A549 (cell line): Measurements from ENCODE around the gene ATP6V0E1. TPM values are rescaled to one million over a fixed set of nuclear protein-coding genes. Genes with fewer than 3 reads are reported as not detected.

Experiments
- ATAC-seq, 2 experiments: fragments of 200-7000 bp in 1 of 2; fragments of >200 bp in 1 of 2; cut with Nextera tagmentation in 1 of 2; cut with Tn5 transposase in 1 of 2; 3 replicates each; pipeline versions ENCODE4 v1.8.0 to v1.9.1; 2018 to 2020; ENCODE audit warnings: mild to moderate bottlenecking in 1 of 2, moderate library complexity in 1 of 2
- CTCF ChIA-PET: fragments of 300-600 bp; sonication (Branson Sonifier 250); formaldehyde crosslinking; extraction: SDS; loops from one replicate; lab custom pipeline; 2021; ENCODE audit warnings: antibody characterized with exemption, inconsistent platforms; lab: Yijun Ruan, JAX
- POLR2A ChIA-PET: fragments of 350-600 bp; formaldehyde crosslinking; extraction: SDS; loops from one replicate; lab custom pipeline; 2021; ENCODE audit warnings: antibody characterized with exemption, inconsistent platforms; lab: Yijun Ruan, JAX
- DNase-seq, 2 experiments: peaks; one replicate each; pipeline versions ENCODE4 v3.0.0 to v3.0.0-alpha.2; 2011 to 2016; ENCODE audit warnings: low read depth in 1 of 2, low spot score in 1 of 2
- FAIRE-seq: peaks from 2 replicates; lab custom pipeline; 2011; peaks lifted over from hg19 to GRCh38; lab: Jason Lieb, UNC
- H3K27ac ChIP-seq, 2 experiments: fragments of >200 bp; sonication (Bioruptor Twin); formaldehyde crosslinking; 3 replicates each; pipeline ENCODE4 v1.5.1; 2016 to 2017
- H3K4me1 ChIP-seq: fragments of >200 bp; sonication (Bioruptor Twin); formaldehyde crosslinking; 3 replicates; pipeline ENCODE4 v1.6.1; 2016
- H3K4me2 ChIP-seq: fragments of >200 bp; sonication (Bioruptor Twin); formaldehyde crosslinking; 3 replicates; pipeline ENCODE4 v1.6.1; 2016
- H3K4me3 ChIP-seq: fragments of >200 bp; sonication (Bioruptor Twin); formaldehyde crosslinking; 3 replicates; pipeline ENCODE4 v1.5.1; 2016
- H3K9me3 ChIP-seq: fragments of >200 bp; sonication (Bioruptor Twin); formaldehyde crosslinking; 3 replicates; pipeline ENCODE4 v1.6.1; 2016
- BCL3 ChIP-seq: fragments of >200 bp; sonication (Bioruptor Twin); formaldehyde crosslinking; IDR thresholded peaks from 3 replicates; pipeline ENCODE4 v1.6.1; 2016
- BHLHE40 ChIP-seq: IDR thresholded peaks from 2 replicates; pipeline ENCODE4 v1.6.1; 2012; ENCODE audit warnings: low read depth, low read length, inconsistent platforms
- CBX2 ChIP-seq: fragments of 200-600 bp; sonication (generic); IDR thresholded peaks from 2 replicates; pipeline ENCODE4 v1.6.1; 2016; ENCODE audit warnings: low read depth, mild to moderate bottlenecking, borderline replicate concordance
- CEBPB ChIP-seq, 2 experiments: fragments of >200 bp in 1 of 2; sonication (Bioruptor Twin) in 1 of 2; formaldehyde crosslinking in 1 of 2; IDR thresholded peaks; 2 replicates each; pipeline ENCODE4 v1.6.1; 2012 to 2016
- CHD2 ChIP-seq: fragments of 150-350 bp; IDR thresholded peaks from 2 replicates; pipeline ENCODE4 v1.6.1; 2014; ENCODE audit warnings: low read length; ENCODE audit not compliant: partially characterized antibody
- CHD4 ChIP-seq: fragments of 200-600 bp; sonication (generic); IDR thresholded peaks from 2 replicates; pipeline ENCODE4 v1.6.1; 2016; ENCODE audit warnings: antibody characterized with exemption, mild to moderate bottlenecking, borderline replicate concordance
- E2F6 ChIP-seq: IDR thresholded peaks from 2 replicates; pipeline ENCODE4 v1.6.1; 2012; ENCODE audit warnings: low read depth, borderline replicate concordance
- EHF ChIP-seq: fragments of 250-450 bp; sonication (Bioruptor Pico); IDR thresholded peaks from 2 replicates; pipeline ENCODE4 v1.5.0; 2020; ENCODE audit warnings: mild to moderate bottlenecking
- FOSB ChIP-seq: fragments of 250-450 bp; sonication (Bioruptor Pico); IDR thresholded peaks from 2 replicates; pipeline ENCODE4 v1.5.0; 2020; ENCODE audit warnings: mild to moderate bottlenecking, moderate library complexity
- FOSL2 ChIP-seq, 2 experiments: fragments of 450-650 bp in 1 of 2; fragments of >200 bp in 1 of 2; sonication (Bioruptor Twin) in 1 of 2; formaldehyde crosslinking; IDR thresholded peaks; 2 replicates each; pipeline versions ENCODE4 v1.5.0 to v1.6.1; 2016 to 2020; ENCODE audit warnings: mild to moderate bottlenecking in 1 of 2, moderate library complexity in 1 of 2
- FOXS1 ChIP-seq: fragments of 250-450 bp; sonication (Bioruptor Pico); IDR thresholded peaks from 2 replicates; pipeline ENCODE4 v1.5.0; 2020; ENCODE audit warnings: mild to moderate bottlenecking, moderate library complexity
- GATA3 ChIP-seq: IDR thresholded peaks from 2 replicates; pipeline ENCODE4 v1.6.1; 2012; ENCODE audit warnings: borderline replicate concordance
- HEYL ChIP-seq: fragments of 250-450 bp; sonication (Bioruptor Pico); IDR thresholded peaks from 2 replicates; pipeline ENCODE4 v1.8.0; 2021; ENCODE audit warnings: mild to moderate bottlenecking, moderate library complexity
- HOXA7 ChIP-seq: fragments of 250-450 bp; sonication (Bioruptor Pico); IDR thresholded peaks from 2 replicates; pipeline ENCODE4 v1.5.0; 2020; ENCODE audit warnings: mild to moderate bottlenecking, moderate library complexity
- HOXB13 ChIP-seq: fragments of 250-450 bp; sonication (Bioruptor Pico); IDR thresholded peaks from 2 replicates; pipeline ENCODE4 v1.5.0; 2020; ENCODE audit warnings: low read depth, mild to moderate bottlenecking, moderate library complexity
- HOXB5 ChIP-seq: fragments of 250-450 bp; sonication (Bioruptor Pico); IDR thresholded peaks from 2 replicates; pipeline ENCODE4 v1.5.0; 2020; ENCODE audit warnings: mild to moderate bottlenecking, moderate library complexity
- JUN ChIP-seq, 2 experiments: fragments of >200 bp; sonication (Bioruptor Twin); formaldehyde crosslinking; IDR thresholded peaks; 2 replicates in 1 of 2; 3 replicates in 1 of 2; pipeline ENCODE4 v1.6.1; 2016 to 2017
- JUNB ChIP-seq: fragments of >200 bp; sonication (Bioruptor Twin); formaldehyde crosslinking; IDR thresholded peaks from 2 replicates; pipeline ENCODE4 v1.6.1; 2016
- MAX ChIP-seq: IDR thresholded peaks from 2 replicates; pipeline ENCODE4 v1.6.1; 2012
- MYC ChIP-seq: IDR thresholded peaks from 2 replicates; pipeline ENCODE4 v1.6.1; 2012; ENCODE audit warnings: mild to moderate bottlenecking, inconsistent platforms, low read length, improper control_type of control experiment, borderline replicate concordance
- NFE2L2 ChIP-seq: fragments of 150-350 bp; conservative IDR thresholded peaks from 2 replicates; pipeline ENCODE4 v1.6.1; 2014; ENCODE audit warnings: low read length
- NPAS2 ChIP-seq: fragments of 250-450 bp; sonication (Bioruptor Pico); IDR thresholded peaks from 2 replicates; pipeline ENCODE4 v1.8.0; 2022; ENCODE audit warnings: mild to moderate bottlenecking, moderate library complexity, borderline replicate concordance
- NR3C1 ChIP-seq: fragments of >200 bp; sonication (Bioruptor Twin); formaldehyde crosslinking; IDR thresholded peaks from 3 replicates; pipeline ENCODE4 v1.6.1; 2017
- POLR2AphosphoS2 ChIP-seq: conservative IDR thresholded peaks from 2 replicates; pipeline ENCODE4 v1.6.1; 2012; ENCODE audit warnings: low read length, improper control_type of control experiment, inconsistent platforms
- RAD21 ChIP-seq, 2 experiments: fragments of >200 bp in 1 of 2; sonication (Bioruptor Twin) in 1 of 2; formaldehyde crosslinking in 1 of 2; IDR thresholded peaks in 1 of 2; conservative IDR thresholded peaks in 1 of 2; 2 replicates in 1 of 2; 3 replicates in 1 of 2; pipeline ENCODE4 v1.6.1; 2012 to 2018; ENCODE audit warnings: inconsistent platforms in 1 of 2
- RCOR1 ChIP-seq: fragments of 150-350 bp; IDR thresholded peaks from 2 replicates; pipeline ENCODE4 v1.6.1; 2014; ENCODE audit warnings: antibody characterized with exemption, low read length, low read depth
- SMC3 ChIP-seq: fragments of >200 bp; sonication (Bioruptor Twin); formaldehyde crosslinking; IDR thresholded peaks from 3 replicates; pipeline ENCODE4 v1.6.1; 2018; ENCODE audit warnings: inconsistent platforms
- SREBF2 ChIP-seq: fragments of 450-650 bp; IDR thresholded peaks from 2 replicates; pipeline ENCODE4 v1.6.1; 2014; ENCODE audit warnings: mild to moderate bottlenecking, moderate library complexity
- TFCP2L1 ChIP-seq: fragments of 250-450 bp; sonication (Bioruptor Pico); IDR thresholded peaks from 2 replicates; pipeline ENCODE4 v1.5.0; 2021; ENCODE audit warnings: mild to moderate bottlenecking
- ZC3H11A ChIP-seq: fragments of 450-650 bp; IDR thresholded peaks from 2 replicates; pipeline ENCODE4 v1.6.1; 2014; ENCODE audit warnings: antibody characterized with exemption, mild to moderate bottlenecking
- ZFP36 ChIP-seq: fragments of 450-650 bp; IDR thresholded peaks from 2 replicates; pipeline ENCODE4 v1.6.1; 2014; ENCODE audit warnings: borderline replicate concordance; ENCODE audit not compliant: partially characterized antibody
- ZSCAN20 ChIP-seq: fragments of 250-450 bp; sonication (Bioruptor Pico); IDR thresholded peaks from 2 replicates; pipeline ENCODE4 v1.8.0; 2022; ENCODE audit warnings: mild to moderate bottlenecking, moderate library complexity
- WGBS: methylation state at CpG from one replicate; pipeline ENCODE4 v1.1.6; 2017; ENCODE audit errors: missing lambda C conversion rate; 5-methylcytosine and 5-hydroxymethylcytosine counted together
- polyA plus RNA-seq, 4 experiments: library from polyadenylated mRNA; depleted of rRNA in 3 of 4; stranded (reverse); fragments of >200 nt; fragmentation: RNase III in 1 of 4; extraction: RNeasy Plus Mini Kit Qiagen cat#74134 plus additional on column Dnase treatment in 1 of 4; gene quantifications; 2 replicates in 3 of 4; 3 replicates in 1 of 4; pipeline ENCODE4 v1.2.3, GENCODE V29; 2011 to 2017
- TF ChIP-seq, protein P1 (sequence below): fragments of 450-650 bp; IDR thresholded peaks from 2 replicates; pipeline ENCODE4 v1.6.1; 2014; ENCODE audit warnings: antibody characterized with exemption

ATP6V0E1 gene
- polyA plus RNA-seq, 2 of the 4 experiments (the other 2 are of a cell fraction) = 297 to 344 TPM

- H3K9me3 ChIP-seq = no peaks in the 10 kb centered on the region
- FAIRE-seq (no peak), DNase-seq (no peak), ATAC-seq (no peak)
- POLR2A ChIA-PET = interaction anchor here (0.8 kb wide), 1 partner anchor 15 kb away, joined by 3 read pairs; the partner anchor contains the start of gene RPL26L1
- H3K27ac ChIP-seq = no peak overlapping the region
- no peak overlapping the region for H3K4me2 ChIP-seq
- H3K4me1 ChIP-seq = no peaks in the 10 kb centered on the region
- CTCF ChIA-PET = interaction anchor here (0.7 to 3.6 kb wide), 8 partner anchors 9 to 310 kb away, joined by 3 to 24 read pairs (median 7); partner anchors contain the start of genes ATP6V0E1, BNIP1 and RPL26L1
- TF ChIP-seq SREBF2 = no peak
- no peak for TF ChIP-seq ZC3H11A
- no peak for TF ChIP-seq CBX2
- no peak for TF ChIP-seq TFCP2L1
- no peak for TF ChIP-seq HOXA7
- no peak for TF ChIP-seq BCL3
- TF ChIP-seq NR3C1 = no peak
- H3K4me3 ChIP-seq = no peak overlapping the region
- 82% methylated on average over 8 of the region's 8 CpGs for WGBS
Measured at GRCh38 chr5:172973931-172974330, 9.6 kb upstream of the ATP6V0E1 start.

- Histone ChIP-seq H3K4me2 (no peak overlapping the region), H3K27ac (no peak overlapping the region)
- POLR2A ChIA-PET = no interaction called here
- no peak for ATAC-seq
- WGBS = 86% methylated on average over 11 of the region's 11 CpGs
- TF ChIP-seq HEYL = no peak
- TF ChIP-seq HOXB5 (CRISPR knock-in tag) = no peak
- no peak for TF ChIP-seq HOXA7
- no peak for TF ChIP-seq ZFP36
- no peak for TF ChIP-seq HOXB13 (CRISPR knock-in tag)
- no peak for TF ChIP-seq BHLHE40
- TF ChIP-seq FOSB (CRISPR knock-in tag) = no peak
- no peak for TF ChIP-seq CHD2
- TF ChIP-seq, protein P1, sequence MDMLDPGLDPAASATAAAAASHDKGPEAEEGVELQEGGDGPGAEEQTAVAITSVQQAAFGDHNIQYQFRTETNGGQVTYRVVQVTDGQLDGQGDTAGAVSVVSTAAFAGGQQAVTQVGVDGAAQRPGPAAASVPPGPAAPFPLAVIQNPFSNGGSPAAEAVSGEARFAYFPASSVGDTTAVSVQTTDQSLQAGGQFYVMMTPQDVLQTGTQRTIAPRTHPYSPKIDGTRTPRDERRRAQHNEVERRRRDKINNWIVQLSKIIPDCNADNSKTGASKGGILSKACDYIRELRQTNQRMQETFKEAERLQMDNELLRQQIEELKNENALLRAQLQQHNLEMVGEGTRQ = no peak
- TF ChIP-seq JUNB = no peak
- TF ChIP-seq ZSCAN20 = no peak
- TF ChIP-seq RCOR1 = no peak
- no peak for TF ChIP-seq MAX
- TF ChIP-seq CHD4 = no peak
- TF ChIP-seq FOXS1 (CRISPR knock-in tag) = no peak
- TF ChIP-seq FOSL2 (IDR thresholded peaks at IDR 0.05) = no peak
- no peak for TF ChIP-seq FOSL2 (CRISPR knock-in tag; IDR thresholded peaks at IDR 0.05)
- no peak for TF ChIP-seq NR3C1
- TF ChIP-seq CEBPB (IDR thresholded peaks at IDR 0.05) = no peak
- TF ChIP-seq, all 56 proteins: peak for 0
- H3K4me3 ChIP-seq = no peak overlapping the region
- no peak for DNase-seq
- H3K4me1 ChIP-seq = no peaks in the 10 kb centered on the region
- no peak for FAIRE-seq
- CTCF ChIA-PET = interaction anchor here (0.6 to 0.7 kb wide), 2 partner anchors 235 to 316 kb away, joined by 3 read pairs; no protein-coding TSS in a partner anchor
- no peaks in the 10 kb centered on the region for H3K9me3 ChIP-seq
Measured at GRCh38 chr5:172975289-172975688, 8.3 kb upstream of the ATP6V0E1 start.

GRCh38 chr5:172979778-172980177, 3.8 kb upstream of the ATP6V0E1 start:
- Histone ChIP-seq H3K4me1 (peaks cover 3% of the 10 kb centered on the region; the same call in 1 of the 3 replicates), H3K4me2 (no peak overlapping the region), H3K9me3 (no peaks in the 10 kb centered on the region), H3K27ac (no peak overlapping the region), H3K4me3 (no peak overlapping the region)
- ATAC-seq (no peak), DNase-seq (no peak), FAIRE-seq (no peak)
- CTCF ChIA-PET = interaction anchor here (0.6 to 4.1 kb wide), 15 partner anchors 8 to 352 kb away, joined by 3 to 17 read pairs (median 3); partner anchors contain the start of gene BNIP1
- WGBS = 72% methylated on average over 4 of the region's 4 CpGs
- TF ChIP-seq CBX2 (no peak), ZSCAN20 (no peak), NFE2L2 (no peak), CEBPB (IDR thresholded peaks at IDR 0.05) (no peak), FOSB (CRISPR knock-in tag) (no peak), GATA3 (no peak), NPAS2 (CRISPR knock-in tag) (no peak), POLR2AphosphoS2 (no peak), E2F6 (no peak), MYC (no peak), RAD21 (conservative IDR thresholded peaks at IDR 0.05 in 1 of 2, IDR thresholded peaks at IDR 0.05 in 1 of 2) (no peak), CHD2 (no peak), EHF (no peak), JUN (IDR thresholded peaks at IDR 0.05) (no peak), SMC3 (no peak), SREBF2 (no peak)
- POLR2A ChIA-PET = no interaction called here
